DMS53 treated with DMSO at 0.1 percent for 48 hours (cell line): ENCODE results near the gene DDX10.
"Not testable (repeated sequence)": the region's sequence is repeated elsewhere in the genome, so short reads cannot be mapped to it uniquely, and the experiment has no call there.

ENCODE experiments used
- DNase-seq: peaks from one replicate; lab custom pipeline; 2025; ENCODE audit not compliant: unreplicated experiment; lab: John Stamatoyannopoulos, UW

Gene DDX10

DNA sequence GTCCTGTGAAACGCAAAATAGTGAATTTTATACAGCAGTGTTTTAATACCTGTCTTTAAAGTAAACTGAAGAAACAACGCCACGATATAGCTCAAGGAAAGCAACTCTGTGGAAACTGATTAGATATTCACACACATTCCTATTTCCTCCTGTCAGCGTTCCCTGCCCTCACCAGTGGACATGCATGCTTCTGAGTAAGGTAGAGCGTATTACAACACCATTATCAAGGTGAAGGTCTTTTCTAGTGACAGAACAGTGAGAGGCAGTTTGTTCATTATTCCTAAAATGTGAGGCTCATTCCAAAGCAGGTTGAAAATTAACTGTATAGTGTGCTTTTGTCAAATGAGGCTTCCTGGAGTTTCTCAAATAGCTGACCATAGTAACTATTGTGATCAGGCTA, 153.1 kb downstream of the DDX10 start:
- no peak for DNase-seq

DNA sequence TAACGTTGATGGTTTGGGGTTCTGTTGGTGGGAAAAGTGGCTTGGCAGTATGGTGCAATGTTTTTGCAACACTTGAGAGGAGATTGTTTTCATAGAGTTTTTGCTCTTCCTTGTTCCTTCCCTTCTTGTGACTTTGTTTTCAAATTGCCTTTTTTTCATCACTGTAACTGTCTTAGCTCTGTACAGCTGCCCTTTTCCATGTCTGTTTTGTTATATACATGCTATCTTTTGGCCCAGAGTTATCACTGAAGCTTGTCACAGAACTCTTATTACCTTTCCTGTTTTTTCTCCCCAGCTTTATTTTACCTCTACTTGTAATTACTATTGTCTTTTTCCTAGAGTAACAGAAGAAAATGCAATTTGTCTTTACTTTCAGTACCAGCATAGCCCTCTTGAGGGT, 154.1 kb downstream of the DDX10 start:
- DNase-seq: no peak

- no peak for DNase-seq
Measured at GRCh38 chr11:108819957-108820356, 155.1 kb downstream of the DDX10 start.

DNA sequence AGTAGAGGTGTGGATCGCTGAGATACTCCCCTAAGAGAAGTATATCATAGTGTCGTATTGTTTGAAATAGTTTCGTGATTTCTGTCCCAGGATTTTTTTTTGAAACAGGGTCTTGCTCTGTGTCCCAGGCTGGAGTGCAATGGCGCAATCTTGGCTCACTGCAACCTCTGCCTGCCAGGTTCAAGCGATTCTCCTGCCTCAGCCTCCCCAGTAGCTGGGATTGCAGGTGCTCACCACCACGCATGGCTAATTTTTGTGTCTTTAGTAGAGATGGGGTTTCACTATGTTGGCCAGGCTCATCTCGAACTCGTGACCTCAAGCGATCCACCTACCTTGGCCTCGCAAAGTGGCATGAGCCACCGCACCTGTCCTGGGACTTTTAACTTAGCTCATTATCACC, 159.1 kb downstream of the DDX10 start:
- DNase-seq: not testable (repeated sequence)

GRCh38 chr11:108824545-108824944, 159.7 kb downstream of the DDX10 start:
- no peak for DNase-seq

GRCh38 chr11:108825381-108825780, 160.5 kb downstream of the DDX10 start:
- DNase-seq: no peak

GRCh38 chr11:108826136-108826535, 161.3 kb downstream of the DDX10 start:
- no peak for DNase-seq

DNA sequence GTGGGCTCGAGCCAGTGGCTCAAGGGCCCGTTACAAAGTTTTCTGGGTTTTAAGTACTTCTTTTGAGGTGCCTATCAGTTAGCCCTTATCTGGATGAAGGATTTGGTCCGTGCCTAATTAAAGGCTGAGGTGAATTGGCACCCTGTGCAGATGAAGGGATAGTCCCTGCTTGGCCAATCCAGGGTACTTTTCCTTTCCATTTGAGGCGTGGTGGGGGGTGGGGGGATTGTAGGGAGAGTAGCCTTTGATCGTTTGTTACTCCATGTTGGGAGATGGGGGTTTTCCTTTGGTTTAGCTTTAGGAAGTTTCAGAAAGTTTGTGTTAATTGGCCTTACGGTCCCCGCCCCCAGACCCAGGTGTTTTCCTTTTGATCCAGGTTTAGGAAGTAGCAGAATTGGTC, 170.8 kb downstream of the DDX10 start:
- DNase-seq: no peak

DNA sequence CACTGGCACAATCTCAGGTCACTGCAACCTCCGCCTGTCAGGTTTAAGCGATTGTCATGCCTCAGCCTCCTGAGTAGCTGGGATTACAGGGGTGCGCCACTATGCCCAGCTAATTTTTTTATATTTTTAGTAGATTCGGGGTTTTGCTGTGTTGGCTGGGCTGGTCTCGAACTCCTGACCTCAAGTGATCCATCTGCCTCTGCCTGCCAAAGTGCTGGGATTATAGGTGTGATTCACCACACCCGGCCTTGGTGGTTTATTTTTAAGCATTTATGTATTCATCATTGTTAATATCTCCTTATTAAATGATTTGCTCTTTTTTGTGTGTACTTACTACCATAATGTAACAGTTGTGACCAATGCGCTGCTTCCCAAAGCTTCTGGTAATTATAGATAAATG, 171.7 kb downstream of the DDX10 start:
- no peak for DNase-seq

DNA sequence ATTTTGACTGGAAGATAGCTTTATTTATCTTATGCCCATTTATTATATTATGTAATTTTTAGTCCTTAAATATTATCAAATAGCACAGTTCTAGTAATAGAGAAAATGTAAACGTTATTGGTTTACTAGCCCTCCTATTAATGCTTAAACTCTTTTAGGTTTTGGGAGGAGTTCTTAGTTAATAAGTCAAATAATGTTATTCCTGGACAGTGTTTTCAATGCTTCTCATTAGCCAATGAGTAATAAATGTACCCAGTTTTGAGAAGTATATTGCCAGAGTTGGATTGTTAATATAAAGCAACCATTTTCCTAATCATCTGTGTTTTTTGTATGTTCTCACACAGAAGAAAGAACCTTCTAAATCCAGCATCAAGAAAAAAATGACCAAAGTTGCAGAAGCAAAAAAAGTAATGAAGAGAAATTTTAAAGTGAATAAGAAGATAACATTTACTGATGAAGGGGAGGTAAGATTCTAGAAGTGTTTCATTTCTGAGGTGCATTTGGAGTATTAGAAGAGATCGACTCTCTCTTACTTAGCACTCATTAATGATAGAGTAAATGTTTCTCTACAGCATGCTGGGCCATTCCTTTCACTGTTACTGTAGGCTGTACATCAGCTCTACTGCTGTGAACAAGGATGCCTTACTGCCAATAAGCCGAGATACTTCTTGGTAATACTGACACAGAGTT, 173.4 kb downstream of the DDX10 start:
- no peak for DNase-seq

DNA sequence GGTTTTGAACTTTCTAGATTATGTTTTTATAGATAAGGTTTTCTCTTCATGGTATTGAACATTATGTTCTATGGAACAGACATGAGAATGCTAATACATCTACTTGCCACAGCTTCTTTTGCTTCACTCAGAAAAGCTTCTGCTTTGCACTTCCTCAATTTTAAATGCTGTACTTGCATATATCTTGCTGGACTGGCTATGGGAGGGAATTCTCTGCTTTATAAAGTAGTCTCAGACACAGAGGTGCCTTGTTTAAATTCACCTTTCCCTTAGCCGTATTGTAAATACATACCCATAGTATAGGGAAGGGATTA, 173.9 kb downstream of the DDX10 start:
- DNase-seq: no peak

GRCh38 chr11:108846009-108846408, 181.1 kb downstream of the DDX10 start:
- no peak for DNase-seq

GRCh38 chr11:108847298-108847990, 182.6 kb downstream of the DDX10 start:
- DNase-seq: no peak

DNA sequence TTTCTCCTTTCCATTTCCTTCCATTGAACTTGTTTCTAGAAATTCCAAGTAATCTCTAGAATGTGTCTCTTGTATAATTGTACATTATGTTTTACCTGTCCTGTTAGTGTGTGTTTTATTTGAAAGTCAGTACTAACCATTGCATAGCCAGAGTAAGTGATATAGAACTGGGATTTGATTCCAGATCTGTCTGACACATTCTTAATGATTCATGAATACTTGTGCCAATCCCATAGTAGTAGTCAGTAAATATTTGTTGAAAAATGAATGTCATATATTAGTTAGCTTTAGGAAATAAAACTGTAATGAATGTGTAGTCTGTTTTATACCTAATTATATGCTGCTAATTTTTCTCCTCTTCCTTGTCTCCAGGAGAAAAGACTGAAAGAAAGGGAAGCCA, 186.9 kb downstream of the DDX10 start:
- DNase-seq: no peak

- no peak for DNase-seq
Measured at GRCh38 chr11:108852701-108853100, 187.8 kb downstream of the DDX10 start.

DNA sequence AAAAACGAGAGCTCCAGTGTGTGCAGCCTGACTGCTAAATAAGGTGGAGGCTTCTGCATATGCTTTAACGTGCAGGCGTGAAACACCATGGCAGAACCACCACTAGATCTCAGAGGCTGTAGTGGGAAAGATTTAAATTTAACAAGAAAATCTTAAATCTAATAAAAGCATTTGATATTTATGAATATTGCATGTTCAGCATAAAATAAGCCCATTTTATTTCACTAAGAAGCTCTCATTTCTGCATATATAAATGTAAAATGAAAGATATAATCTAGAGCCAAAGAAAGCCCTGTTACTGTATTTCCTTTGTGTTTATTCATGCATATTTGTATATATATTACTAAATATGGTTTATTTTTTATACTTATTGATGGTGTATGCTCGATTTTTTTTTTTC, 188.3 kb downstream of the DDX10 start:
- DNase-seq: no peak

- no peak for DNase-seq
Measured at GRCh38 chr11:108853864-108854263, 189.0 kb downstream of the DDX10 start.

DNA sequence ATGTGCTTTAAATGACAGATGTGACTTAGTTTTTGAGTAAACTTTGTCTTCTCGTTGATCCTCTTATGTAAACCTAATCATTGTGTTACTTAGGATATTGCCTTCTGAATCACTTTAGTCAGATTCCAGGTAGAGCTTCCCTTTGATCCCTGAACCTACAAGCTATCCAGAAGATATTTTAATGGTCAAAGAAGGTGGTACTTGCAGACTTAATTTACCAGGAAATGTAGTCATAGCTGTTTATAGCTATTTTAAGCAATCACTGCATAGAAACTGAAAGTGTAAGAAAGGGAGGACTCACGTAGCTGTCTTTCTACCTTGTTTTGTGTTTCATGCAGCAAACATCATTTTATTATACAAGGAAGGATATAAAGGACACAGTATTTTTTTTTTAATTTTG, 189.5 kb downstream of the DDX10 start:
- DNase-seq: no peak

GRCh38 chr11:108857382-108857781, 192.5 kb downstream of the DDX10 start:
- no peak for DNase-seq

DNA sequence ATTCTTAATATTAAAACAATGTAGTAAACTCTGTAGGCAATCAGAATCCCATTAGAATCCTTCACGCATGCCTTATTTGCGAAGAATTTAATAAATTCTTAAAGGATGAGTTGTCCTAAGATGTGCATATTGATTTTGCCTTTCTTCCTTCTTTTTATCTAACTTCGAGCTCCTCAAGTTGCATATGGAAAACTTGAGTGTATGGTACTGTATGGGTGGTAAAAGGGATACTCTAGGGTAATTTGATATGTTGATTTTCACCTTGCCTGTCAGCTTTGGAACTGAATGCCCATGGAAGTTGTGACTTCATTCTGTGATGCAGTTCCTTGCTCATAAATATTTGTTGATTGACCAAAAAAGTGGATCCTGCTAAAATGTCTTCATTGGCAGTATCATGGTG, 193.8 kb downstream of the DDX10 start:
- DNase-seq: no peak

- DNase-seq: no peak
Measured at GRCh38 chr11:108859510-108859909, 194.6 kb downstream of the DDX10 start.

- DNase-seq: no peak
Measured at GRCh38 chr11:108863528-108863927, 198.7 kb downstream of the DDX10 start.

GRCh38 chr11:108865406-108865805, 200.5 kb downstream of the DDX10 start:
- no peak for DNase-seq
